Cardiac septum (tissue), 1 donor: ENCODE measurements around the gene KRTAP10-5. TPM values are rescaled to one million over a fixed set of nuclear protein-coding genes. Genes with fewer than 3 reads are reported as not detected.
A peak's percentile ranks its signal among the peaks of the same experiment; 100 is the strongest.
"Not testable (repeated sequence)": the region's sequence is repeated elsewhere in the genome, so short reads cannot be mapped to it uniquely, and the experiment has no call there.

ENCODE experiments used
- DNase-seq: peaks from one replicate; pipeline ENCODE4 v3.0.0-alpha.2; 2020; ENCODE audit warnings: low spot score
- intact Hi-C: fragments of 100-400 bp; cut with DNase I; formaldehyde crosslinking; loops from one replicate; pipeline ENCODE4 v1.14.0; 2022
- total RNA-seq: library from RNA; stranded (reverse); fragmentation: NEBNext Ultra II Directional; extraction: Animal tissue kit (Norgen Biotek cat#: 25700); gene quantifications from one replicate; pipeline ENCODE4 v1.2.1, GENCODE V29; 2021
- donor health status: DM: no; HTN: no; CAD: no.

The KRTAP10-5 gene
- total RNA-seq, 1 donor from 2014 or later = not detected

DNA sequence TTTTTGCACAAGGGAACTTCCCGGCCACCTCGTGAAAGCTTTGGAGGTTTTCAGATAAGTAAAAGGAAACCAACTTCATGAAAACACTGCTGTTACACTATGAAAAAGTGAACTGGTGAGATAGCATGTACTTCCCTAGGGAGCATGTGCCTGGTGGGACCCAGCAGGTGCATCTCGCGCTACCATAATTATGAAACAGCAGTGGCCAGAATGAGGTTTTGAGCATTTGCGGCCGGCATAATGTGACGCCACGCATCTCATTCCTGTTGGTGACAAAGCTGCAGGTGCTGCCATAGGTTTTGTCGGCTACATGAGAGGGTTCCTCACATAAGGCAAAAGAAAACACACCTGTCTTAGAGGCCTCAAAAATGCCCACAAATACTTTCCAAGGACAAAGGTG lies 23.5 kb downstream of the KRTAP10-5 start:
- DNase-seq = no peak
- intact Hi-C loops = no loop called here

DNA sequence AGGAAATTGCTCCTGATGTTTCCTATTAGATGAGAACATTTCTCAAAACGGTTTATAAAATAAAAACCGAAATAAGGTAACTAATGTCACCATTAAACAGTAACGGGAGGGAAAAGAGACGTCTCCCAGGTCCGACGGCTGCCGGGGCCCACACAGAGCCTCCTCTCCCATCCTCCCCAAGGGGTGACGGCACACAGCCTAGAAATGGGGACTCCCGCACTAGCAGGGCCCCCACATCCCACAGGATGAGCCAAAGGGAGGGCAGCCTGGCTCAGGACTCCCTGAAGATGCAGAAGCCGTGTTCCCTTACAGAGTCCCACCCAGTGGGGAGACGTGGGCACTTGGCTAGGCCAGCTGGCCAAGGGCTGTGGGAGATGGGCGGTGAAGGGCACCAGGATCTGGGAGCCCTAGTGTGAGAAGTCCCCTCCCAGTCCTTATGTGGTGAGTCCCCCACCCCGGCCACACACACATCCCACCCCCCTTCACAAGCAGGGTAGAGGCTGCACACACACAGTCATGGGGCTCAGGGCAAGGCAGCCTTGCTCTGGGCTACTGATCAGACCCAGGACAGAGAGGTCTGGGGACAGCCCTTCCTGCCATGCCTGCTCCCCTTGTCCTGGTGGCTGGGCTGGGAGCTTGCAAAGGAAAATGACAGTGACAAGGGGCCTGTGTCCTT lies 25.1 kb downstream of the KRTAP10-5 start:
- intact Hi-C loops = no loop called here
- no peak for DNase-seq

DNA sequence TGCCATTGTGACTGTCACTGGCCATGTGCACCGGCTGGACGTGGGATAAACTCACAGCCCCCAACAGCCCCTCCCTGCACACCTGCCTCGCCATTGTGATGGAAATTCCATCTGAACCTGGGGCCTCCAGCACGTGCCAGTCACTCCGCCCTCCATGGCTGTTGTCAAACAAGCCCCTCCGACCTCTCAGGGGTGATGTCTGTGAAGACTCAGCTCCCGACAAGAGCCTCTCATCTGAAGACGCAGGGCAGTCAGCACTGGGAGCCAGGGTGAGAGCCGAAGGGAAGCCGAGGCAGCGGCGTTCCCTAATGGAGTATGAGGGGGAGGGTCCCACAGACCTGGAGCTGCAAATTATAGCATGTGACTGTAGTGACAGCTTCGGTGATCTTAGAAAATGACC lies 27.7 kb downstream of the KRTAP10-5 start:
- intact Hi-C loops = no loop called here
- no peak for DNase-seq

DNA sequence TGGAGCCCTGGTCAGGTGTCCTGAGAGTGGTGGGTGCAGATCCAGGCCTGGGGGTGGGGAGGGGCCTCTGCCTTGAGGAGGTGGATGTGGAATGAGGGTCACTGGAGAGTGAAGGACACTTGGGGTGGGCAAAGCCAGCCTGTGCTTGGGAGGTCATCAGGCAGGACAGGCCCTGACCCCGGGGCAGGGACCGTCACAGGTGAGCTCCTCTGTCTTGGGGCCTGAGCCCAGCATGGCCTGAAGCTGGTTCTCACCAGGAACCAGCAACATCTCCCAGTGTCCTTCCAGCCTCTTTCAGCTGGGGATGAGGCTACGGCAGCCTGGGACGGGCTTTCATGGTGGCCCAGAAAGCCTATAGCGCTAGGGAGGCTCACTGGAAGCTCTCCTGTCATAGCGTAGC lies 28.3 kb downstream of the KRTAP10-5 start:
- no peak for DNase-seq
- intact Hi-C loops = no loop called here

DNA sequence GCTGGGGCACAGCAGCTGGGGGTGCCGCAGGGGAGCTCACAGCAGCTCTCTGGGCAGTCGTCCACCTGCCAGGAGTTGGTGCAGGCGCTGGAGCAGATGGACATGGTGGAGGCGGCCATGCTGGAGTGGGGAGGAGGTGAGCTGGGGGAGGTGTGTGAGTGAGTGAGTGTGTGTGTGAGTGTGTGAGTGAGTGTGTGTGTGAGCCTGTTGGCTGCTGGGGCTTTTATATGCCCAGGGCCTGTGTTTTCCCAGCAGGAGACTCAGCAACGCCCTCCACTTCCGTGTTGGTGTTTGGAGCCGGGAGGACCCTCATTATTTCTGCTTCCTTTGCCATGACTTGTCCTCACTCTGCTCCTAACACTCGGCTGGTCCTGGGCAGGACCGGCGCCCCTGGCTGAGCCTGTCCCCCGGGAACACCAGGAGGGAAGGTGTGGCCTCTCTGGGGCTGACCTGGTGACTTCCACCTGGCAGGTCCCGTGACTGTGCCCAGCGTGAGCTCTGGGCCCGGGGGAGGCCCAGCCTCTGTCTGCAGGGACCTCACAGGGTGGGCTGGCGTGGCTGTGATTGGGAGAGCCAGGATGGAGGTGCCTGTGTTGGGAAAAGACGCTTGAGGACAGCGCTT lies 29.0 kb downstream of the KRTAP10-5 start, which contains the start of gene KRTAP10-2:
Gene KRTAP10-2, minus strand, starts transcription at position 166 of the 622 bp plus-strand sequence. Its CDS starts 47 bp downstream, at position 119.
- intact Hi-C loops = no loop called here
- no peak for DNase-seq

DNA sequence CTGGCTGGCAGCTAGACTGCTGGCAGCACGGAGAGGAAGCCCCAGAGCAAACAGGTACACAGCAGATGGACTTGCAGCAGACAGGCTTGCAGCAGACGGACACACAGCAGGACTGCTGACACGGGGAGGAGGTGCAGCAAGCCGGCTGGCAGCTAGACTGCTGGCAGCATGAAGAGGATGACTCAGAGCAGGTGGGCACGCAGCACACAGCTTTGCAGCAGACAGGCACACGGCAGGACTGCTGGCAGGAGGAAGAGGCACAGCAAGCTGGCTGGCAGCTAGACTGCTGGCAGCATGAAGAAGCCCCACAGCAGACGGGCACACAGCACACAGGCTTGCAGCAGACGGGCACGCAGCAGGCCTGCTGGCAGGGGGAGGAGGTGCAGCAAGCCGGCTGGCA lies 29.6 kb downstream of the KRTAP10-5 start:
- DNase-seq = no peak
- intact Hi-C loops = no loop called here

DNA sequence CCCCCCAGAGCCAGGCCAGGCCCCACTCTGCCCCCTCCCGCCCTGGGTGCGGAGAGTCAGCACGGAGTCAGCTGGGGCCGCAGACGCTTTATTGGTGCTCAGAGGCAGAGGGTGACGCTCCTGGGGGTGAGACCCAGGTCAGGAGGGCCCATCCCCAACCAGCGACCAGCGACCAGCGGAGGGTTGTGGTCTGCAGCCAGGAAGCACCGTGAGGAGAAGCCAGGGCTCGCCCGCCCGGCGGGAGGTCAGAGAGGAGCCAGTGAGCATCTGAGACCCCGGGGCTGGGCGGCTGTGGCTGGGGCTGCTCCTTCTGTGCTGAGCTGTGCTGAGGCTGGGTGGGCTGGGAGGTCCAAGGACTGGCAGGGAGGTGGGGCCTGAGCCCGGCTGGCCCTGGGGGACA lies 30.1 kb downstream of the KRTAP10-5 start:
- DNase-seq, intact Hi-C loops: not testable (repeated sequence)

DNA sequence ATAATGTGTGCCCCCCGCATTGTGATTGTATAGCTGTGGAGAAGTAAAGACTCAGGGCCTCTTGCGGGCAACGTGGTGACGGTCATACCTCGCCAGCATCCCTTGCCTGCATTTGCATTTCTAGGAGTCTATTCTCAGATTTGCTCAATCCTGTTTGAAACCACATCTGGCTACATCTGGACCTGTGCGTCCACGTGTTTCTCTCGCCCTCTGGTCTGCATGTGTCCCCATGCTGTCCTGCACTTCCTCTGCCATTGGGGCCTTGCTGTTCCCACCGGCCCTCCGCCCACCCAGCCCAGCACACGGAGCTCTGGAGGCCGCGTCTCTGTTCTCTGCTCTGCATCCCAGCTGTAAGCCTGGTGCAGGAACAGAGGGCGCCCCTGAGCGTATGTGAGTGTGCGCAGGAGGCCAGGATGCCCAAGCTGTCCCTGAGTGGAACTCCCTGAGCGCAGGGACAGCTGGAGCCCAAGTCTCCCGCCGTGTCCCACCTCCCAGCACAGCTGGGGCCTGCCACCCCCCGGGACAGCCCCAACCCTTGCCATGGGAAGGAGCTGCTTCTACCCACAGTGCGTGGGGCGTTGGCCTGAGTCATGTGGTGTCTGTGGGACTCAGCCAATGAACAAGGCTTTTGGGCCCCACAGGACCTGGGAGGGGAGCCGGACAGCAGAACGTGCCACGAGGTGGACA lies 30.7 kb downstream of the KRTAP10-5 start:
- no peak for DNase-seq
- intact Hi-C loops = no loop called here

DNA sequence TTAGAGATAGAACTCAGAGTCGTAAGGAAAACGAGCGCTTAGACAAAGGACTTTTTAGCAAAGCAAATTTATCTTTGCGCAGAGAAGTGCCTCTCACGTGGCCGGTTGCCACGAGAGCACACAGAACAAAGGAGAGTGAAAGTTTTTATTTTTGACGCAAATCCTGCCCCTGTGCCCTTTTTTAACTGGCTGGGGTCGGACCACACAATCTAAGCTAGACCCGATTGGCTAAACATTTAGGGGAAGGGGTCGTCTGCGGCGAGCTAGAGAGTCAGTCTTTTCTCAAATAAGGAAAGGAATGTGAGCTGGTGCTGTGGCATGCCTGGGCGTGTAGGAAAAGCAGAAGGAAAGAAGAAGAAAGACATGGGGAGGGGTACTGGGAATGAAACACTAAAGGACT lies 31.5 kb downstream of the KRTAP10-5 start:
- no peak for DNase-seq
- intact Hi-C loops = no loop called here

DNA sequence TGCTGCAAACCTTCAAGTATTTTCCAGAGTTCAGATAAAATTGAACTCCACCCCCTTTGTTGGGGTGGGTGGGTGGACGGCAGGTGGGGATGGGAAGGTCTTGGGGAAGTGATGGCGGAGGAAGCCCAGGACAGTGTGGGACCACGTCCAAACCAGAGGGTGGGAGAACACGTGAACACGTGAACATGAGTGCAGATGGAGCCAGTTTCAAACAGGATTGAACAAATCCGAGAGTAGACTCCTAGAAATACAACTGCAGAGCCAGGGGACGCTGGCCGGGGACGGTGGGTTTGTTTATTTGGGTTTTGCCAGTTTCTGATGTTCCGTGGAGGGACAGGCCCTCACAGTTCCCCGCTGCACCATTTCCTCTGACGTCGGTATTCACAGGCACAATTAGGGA lies 32.0 kb downstream of the KRTAP10-5 start:
- intact Hi-C loops = no loop called here
- no peak for DNase-seq

DNA sequence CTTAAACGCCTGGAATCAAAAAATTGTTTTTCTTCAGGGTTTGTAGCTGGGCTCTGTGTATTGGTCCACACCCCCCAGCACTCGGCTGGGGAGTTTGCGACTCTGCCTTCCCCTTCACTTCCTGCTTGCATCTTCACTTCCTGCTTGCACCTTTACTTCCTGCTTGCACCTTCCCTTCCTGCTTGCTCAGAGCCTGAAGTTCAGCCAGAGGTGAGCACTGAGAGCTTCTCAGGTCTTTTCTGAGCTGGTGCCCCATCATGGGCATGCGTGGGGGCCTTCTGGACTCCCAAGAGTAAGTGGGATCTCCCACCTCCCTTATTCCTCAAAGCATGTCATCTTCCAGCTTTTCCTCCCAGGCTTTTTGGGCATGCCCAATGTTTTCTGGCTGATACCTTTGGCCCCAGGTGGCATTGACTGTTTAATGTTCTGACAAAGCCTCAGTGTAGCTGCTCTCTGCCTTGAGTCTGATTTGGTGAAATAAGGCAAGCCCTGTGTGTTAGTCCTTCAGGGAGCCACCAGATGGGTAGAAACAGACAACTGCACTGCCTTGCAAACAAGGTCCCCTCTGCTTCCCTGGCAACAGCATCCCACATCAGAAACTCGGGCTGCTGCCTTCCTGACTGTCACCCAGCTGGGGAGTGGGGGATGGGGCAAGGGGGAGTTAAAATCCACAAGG lies 32.6 kb downstream of the KRTAP10-5 start:
- intact Hi-C loops = no loop called here
- no peak for DNase-seq

DNA sequence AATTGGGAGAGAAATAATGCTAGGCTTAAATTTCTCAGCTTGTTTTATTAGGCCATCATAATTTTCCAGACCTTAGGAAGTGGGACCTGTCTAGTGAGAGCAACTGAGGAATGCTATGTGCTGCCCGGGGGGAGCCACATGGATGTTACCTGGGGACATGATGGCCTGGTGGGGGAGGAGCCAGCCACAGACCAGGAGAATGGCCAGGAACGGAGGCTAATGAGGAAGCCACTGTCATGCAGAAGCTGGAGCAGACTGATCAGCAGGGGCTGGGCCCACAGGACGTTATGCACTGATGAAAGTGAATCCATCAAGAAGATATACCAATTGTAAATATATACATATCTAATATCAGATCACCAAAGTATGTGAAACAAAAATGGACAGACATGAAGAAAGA lies 35.8 kb downstream of the KRTAP10-5 start:
- intact Hi-C loops = no loop called here
- DNase-seq = no peak

DNA sequence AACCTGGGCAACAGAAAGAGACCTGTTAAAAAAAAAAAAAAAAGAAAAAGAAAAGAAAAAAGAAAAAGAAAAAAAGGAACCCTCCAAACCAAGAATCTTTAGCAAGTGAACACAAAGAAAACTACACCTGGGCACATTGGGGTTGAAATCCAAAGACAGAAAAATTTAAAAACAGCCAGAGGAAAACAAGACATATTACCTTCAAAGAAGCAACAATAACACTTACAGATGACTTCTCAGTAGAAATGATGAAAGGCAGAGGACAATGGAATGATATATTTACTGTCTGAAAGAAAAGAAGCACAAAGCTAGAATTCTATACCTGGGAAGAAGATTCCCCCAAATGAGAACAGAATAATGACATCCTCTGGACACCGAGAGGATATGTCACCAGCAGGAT lies 37.7 kb downstream of the KRTAP10-5 start:
- intact Hi-C loops = no loop called here

DNA sequence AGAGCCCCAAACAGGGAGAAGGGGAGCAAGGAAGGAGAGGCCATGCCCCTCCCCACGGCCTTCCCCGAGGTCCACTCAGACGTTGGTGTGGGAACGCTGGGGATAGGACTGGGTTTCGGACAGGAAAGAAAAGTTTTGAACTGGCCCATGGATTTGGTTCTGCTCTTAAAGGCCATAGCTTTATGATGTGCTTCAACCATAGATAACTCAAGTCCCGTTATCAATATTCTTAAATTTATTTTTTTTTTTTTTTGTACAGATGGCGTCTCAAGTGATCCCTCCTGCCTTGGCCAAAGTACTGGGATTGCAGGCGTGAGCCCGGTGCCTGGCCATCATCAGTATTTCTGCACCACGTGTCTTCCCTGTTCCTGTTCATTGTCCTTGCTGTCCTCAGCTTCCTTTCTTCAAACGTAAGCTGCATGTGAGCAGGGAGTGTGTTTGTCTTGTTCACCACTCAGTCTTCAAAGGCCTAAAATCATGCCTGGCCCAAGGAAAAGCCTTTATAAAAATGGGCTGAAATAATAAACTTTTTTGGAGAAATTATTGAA lies 39.6 kb downstream of the KRTAP10-5 start:
- intact Hi-C loops = no loop called here
- DNase-seq = no peak

More for the DNA sequence above, 37.7 kb downstream of the KRTAP10-5 start:
- no peak for DNase-seq

DNA sequence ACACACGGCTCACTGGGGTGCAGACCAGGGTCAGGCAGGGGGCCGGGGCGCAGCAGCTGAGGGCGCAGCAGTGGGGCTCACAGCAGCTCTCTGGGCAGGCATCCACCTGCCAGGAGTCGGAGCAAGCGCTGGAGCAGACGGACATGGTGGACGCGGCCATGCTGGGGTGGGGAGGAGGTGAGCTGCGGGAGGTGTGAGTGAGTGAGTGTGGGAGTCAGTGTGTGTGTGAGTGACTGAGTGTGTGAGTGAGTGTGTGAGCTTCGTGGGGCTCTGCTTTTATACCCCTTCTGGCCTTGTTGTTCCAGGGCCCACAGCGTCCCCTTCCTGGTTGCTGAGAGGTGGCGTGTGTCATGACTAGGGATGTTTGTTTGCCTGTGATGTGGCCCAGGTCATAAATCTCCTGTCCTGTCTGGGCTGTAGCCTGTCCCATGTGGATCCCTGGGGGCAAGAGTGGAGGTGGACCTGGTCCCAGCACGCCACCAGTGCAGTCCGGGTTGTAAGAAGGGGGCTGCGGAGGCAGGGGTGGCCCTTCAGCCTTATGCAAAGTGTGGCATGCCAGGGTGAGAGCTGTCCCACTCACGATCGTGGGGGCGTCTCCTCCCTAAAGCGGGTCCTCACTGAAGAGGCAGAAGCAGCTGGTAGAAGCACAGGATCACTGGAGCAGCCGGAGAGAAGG lies 40.3 kb downstream of the KRTAP10-5 start, which contains the start of gene KRTAP10-1:
Gene KRTAP10-1, minus strand, starts transcription at position 205 of the 676 bp plus-strand sequence. Its CDS starts 45 bp downstream, at position 160.
- intact Hi-C loops = no loop called here
- no peak for DNase-seq

DNA sequence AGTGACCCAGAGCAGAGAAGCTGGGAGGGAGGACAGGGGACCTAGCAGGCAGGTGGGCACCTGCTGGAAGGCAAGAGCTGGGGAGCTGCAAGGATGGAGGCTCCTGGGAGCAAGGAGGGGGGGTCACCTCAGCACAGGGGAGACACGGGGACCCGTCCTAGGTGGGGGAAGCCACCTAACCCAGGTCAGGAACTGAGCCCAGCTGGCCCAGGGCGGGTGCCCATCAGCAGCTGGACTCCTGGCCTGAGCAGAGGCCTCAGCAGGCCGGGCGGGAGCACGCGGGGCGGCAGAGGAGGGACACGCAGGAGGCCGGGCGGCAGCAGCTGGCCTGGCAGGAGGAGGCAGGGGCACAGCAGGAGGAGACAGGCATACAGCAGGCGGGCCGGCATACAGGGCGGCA lies 41.4 kb downstream of the KRTAP10-5 start:
- intact Hi-C loops = no loop called here
- no peak for DNase-seq

DNA sequence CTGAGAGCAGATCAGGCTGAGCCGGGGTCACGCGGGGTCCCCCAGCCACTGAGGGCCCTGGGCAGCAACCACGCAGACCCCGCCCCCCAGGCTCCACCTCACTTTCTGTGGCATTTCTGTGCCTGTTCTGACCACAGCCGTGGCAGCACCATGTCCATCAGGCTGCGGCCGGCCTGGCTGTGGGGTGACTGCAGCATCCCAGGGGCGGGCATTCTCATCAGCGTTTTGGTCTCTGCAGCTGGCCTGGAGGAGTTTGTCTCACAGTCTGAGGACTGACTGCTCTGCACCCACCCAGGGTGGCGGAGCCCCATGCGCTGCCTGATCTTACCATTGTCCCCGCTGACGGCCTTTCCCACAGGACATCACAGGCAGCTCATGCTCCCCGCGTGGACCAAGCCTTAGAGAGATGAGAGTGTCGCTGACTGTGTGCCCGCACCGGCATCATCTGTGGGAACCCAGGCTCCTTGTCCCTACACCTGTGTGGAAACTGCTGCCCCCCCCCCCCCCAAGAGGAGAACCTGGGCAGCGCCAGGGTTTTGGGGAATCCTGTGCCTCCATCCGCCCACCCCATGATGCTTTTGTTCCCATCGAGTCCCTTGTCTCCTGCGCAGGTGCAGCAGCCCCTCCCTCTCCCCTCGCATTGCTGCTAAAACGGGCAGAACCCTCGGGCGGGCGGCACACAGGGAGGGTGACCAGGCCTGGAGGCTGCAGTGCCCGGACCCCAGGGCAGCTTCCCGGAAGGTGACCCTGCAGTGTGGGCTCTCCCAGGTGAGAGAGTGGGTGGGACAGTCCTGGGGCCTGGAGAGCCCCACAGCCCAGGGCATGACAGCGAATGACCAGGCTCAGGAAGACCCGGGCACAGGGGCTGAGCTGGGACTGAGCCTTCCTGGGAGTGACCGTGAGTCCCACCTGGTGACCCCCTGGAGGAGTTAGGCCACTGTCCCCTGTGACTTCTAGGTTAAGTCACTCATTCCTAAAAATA lies 42.2 kb downstream of the KRTAP10-5 start:
- no peak for DNase-seq
- intact Hi-C loops = no loop called here

DNA sequence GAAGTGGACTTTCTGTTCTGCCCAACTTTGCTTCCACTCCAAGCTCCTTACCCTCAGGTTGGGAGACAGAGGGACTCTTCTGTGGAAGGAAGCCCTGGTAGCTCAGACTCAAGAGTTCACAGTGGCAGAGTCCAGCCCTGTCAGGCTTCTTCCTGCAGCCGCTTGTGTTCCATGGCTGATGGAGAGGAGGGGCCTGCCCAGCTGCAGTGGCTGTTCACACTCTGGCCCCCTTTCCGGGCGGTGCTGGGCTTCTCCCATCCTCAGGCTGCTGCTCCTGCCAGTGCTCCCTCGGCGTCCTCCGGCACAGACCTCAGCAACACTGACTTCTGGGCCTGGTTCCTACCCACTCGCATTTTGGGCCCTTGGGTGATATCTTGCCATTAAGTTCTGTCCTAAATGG lies 44.4 kb downstream of the KRTAP10-5 start:
- intact Hi-C loops = no loop called here
- peak; percentile 31 for DNase-seq
